HG03575 (cell line): ENCODE measurements around the gene MRPL3.
"Not testable (repeated sequence)": the region's sequence is repeated elsewhere in the genome, so short reads cannot be mapped to it uniquely, and the experiment has no call there.

Source experiments
- ATAC-seq: cut with Tn5 transposase; IDR thresholded peaks from one replicate; pipeline ENCODE4 v1.9.1; 2021; ENCODE audit not compliant: unreplicated experiment, insufficient number of reproducible peaks, low FRiP score; ENCODE audit errors: extremely low read depth

Gene MRPL3

DNA sequence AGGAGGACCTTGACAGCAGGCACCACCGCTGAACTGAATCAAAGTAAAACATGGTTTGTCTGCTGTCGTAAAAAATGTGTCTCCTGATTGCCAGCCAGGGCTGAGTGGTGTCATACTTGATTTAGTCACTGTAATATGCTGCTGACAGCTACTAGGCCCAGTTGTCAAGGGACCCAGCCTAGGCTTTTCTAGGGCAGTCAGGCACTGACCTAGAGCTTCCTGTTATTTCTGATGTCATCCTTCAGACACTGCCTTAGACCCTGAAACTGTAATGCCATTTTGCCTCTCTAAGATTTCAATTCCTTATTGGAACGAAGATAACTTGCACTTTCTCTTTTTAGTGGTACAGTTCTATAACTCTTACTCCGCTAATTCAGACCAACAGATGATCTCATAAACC lies 2.6 kb upstream of the MRPL3 start:
- ATAC-seq = no peak

DNA sequence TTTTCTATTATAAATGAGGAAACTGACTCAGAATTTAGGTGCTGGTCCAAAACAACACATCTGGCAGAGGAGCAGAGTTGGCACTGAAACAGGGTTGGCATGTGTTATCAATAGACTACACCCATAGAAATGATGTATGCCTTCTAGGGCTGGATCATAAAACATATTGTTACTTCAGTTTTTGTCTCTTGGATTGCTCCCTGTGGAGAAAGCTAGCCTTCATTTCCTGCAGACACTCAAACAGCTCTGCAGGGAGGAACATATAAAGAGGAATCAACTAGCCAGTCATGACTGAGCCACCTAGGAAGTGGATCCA lies 507 bp upstream of the MRPL3 start:
- ATAC-seq = no peak

DNA sequence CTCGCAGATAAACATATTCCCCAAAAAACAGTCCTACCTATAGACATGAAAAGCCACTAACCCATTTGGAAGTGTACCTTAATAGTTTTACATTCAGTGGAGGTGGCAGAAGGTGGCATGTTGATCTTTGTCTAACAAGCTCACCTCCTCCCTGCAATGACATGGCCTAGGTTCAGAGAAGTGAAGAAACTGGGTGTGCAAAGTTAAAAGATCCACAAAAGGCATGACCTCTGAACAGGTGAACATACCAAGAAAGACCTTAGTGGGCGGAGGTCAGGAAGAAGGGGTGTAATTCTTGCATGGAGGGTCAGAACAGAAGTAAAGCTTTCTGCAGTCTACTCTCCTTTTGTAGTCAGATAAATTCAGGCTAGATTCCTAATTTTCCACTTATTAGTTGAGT lies 822 bp downstream of the MRPL3 start:
- ATAC-seq = no peak

DNA sequence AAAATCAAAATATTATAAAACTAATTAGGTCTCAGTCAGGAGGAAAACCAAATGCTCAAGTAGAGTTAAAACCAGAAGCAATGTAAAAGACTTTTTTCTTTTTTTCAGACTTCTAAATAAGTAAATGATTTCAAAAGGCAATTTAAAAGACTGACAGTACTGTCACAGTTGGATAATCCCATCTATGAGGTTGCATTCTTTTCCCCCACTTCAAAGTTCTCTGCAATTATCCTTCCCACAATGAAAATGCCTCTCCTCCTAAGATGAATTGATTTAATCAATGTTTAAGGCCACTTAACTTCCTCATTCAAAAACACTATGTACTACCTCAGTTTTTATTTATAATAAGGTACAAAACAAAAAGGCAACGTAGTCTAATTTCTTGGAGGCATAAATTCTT lies 8.1 kb downstream of the MRPL3 start:
- ATAC-seq = no peak

DNA sequence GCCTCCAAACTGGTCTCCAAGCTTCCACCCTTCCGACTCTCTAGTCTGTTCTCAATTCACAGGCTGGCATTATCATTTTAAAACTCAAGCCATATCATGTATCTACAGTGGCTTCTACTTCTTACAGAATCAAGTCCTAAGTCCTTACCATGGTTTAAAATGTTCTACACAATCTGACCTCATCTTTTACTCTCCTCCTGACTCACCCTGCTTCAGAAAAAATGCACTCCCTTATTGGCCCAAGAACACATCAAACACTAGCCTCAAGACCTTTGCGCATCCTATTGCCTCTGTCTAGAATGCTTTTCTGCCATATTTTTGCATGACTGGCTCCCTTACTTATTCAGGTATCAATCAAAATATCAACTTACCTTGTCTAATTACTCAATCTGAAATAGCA lies 11.0 kb downstream of the MRPL3 start:
- no peak for ATAC-seq

DNA sequence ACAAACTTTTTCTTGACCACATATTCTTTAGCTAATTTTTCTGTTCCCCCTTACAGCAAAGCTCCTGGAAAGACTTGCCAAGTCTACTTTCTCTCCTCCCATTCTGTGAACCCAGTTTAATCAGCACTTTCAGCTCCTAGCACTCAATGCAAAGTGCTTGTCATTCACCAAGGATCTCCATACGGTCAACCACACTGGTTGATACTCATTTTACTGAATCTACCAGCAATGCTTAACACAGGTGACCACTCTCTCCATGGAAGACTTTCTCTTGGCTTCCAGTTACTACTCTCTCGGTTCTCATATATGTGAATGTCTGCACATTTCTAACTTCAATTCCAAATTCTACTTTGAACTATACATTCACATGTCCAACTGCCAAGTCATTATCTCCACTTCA lies 11.7 kb downstream of the MRPL3 start:
- ATAC-seq = no peak

DNA sequence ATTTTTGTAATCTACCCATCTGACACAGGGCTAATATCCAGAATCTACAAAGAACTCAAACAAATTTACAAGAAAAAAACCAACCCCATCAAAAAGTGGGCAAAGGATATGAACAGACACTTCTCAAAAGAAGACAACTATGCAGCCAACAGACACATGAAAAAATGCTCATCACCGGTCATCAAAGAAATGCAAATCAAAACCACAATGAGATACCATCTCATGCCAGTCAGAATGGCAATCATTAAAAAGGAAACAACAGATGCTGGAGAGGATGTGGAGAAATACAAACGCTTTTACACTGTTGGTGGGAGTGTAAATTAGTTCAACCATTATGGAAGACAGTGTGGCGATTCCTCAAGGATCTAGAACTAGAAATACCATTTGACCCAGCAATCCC lies 16.2 kb downstream of the MRPL3 start:
- not testable (repeated sequence) for ATAC-seq

DNA sequence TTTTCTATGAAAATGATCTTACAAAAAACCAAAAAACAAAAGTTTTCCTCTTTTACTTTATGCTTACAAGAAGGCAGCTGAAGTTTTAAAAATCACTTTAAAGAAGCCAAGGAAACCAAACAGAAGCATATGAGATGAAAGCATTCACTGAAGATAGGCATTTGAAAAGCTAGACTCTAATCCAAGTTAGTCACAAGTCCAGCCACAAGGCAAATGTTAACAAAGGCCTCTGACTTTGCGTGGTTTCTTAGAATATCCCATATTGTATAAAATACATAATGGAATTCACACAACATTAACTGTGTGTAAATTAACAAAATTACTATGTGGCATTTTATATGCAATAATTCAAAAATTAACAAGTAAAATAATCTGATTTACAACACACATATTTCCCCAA lies 17.7 kb downstream of the MRPL3 start:
- ATAC-seq = no peak

DNA sequence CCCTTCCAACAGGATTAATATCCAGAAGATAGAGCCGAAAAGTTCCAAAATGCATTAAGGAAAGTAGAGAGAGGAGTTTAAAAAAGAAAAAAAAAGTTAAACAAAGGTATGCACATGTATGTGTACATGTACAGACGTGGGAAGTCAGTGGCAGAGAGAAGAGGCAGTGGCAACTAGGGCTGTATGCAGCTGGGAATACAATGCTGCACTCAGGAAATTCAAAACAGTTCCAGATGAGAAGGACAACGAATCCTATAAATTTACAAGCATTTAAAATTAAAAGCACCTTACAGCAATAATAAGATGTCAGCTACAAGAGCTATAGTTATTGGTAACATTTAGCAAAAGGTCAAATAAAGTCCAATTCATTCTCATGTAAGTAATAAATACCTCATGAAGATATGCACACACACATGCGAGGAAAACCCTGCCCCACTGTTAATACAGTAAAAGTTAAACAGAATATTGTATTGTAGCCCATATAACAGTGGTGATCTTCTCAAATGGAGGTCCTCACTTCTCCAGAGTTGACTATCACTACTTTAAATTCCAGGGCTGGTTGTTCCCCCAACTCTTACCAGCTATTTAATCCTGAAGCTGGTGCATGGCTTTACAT lies 18.2 kb downstream of the MRPL3 start:
- no peak for ATAC-seq

DNA sequence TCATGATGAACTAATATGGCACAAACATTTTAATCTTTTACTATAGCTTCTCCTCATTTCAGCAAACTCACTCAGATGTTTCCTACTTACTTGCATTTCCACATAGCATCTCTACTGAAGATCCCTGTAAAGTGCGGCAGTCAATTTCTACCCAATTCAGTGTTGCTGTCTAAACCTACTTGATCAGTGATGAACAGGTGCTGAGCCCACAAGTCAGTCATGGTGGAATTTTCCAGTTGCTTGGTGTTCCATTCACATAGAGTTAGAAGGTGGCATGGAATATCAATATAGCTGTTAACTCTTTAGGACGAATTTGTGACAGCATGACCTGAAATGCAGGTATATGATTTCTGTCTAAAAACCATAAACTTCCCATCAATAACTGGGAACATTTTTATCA lies 22.7 kb downstream of the MRPL3 start:
- no peak for ATAC-seq

DNA sequence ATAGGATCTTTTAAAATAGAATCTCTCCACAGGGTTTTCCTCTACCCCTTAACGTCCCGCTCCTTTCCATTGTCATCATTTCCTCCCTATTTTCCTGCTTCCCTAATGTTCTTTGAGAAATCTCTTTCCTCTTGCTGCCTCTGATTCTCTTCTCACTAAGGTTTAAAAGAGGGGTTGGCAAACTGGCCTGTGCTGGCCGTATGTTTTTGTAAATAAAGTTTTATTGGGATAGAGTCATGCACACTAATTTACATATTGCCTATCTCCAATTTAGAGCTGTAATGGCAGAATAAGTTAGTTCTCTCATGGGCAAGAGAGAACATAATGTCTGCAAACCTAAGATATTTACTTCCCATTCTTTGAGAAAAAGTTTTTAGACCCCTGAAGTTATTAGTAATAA lies 25.0 kb downstream of the MRPL3 start:
- ATAC-seq = no peak

DNA sequence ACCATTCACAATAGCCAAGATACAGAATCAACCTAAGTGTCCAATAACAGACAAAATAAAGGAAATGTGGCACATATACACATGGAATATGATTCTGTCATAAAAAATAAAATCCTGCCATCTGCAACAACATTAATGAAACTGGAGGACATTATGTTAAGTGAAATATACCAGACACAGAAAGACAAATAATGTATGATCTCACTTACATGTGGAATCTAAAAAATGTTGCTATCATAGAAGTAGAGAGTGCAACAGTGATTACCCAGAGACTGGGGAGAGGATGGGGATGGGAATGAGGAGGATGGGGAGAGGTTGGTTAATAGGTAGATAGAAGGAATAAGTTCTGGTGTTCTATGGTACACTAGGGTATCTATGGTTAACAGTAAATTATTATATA lies 28.7 kb downstream of the MRPL3 start:
- ATAC-seq = no peak

DNA sequence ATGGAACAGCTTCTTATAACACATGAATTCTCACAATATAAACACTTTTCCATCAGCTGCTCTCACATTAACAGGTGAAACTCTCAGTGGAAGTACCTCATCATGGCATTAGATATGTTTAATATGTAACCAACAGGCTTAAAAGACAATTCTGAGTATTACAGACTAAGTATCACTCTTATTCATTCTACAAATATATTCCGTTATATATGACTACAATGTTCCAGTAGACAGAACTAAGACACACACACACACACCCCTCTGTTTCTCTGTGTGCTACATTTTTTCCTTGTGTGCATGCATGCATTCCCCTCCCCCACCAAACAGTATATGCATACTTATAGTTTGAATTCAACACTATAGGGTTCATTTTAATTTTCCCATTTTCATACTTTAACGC lies 32.4 kb downstream of the MRPL3 start:
- no peak for ATAC-seq

DNA sequence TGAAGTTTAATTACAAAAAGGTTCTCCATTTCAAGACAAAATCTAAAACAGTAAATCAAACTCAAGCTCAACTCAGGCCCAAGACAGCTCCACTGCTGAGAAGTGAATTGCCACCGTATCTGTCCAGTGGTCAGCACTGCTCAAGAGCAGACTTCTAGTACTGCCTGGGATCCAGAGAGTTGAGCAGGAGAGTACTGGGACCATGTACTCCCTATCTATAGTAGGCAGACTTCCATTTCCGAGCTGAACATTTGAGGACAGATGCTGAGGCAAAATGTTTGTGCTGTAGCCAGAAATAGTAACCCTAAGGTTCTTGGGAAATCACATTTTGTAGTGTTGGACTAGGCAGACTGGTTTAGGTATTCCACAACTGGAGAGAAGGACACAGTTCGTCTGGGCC lies 44.1 kb downstream of the MRPL3 start:
- no peak for ATAC-seq

DNA sequence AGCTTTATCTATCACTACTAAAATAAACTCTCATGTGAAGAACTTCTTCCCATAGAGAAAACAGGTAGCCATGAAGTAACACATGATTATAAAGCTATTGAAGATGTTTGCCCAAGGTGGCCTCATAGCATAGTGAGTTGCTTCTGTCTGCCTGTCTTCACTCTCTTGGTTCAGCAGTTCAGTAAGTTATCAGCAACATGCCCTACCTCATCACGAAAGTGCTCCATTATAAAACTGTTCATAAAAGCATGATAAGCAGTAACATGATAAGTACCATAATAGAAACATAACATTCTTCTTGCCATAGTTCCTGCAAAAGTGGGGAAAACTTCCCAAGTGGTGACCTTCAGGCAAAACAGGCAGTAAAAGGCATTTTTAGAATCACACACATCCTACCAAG lies 45.6 kb downstream of the MRPL3 start:
- no peak for ATAC-seq

DNA sequence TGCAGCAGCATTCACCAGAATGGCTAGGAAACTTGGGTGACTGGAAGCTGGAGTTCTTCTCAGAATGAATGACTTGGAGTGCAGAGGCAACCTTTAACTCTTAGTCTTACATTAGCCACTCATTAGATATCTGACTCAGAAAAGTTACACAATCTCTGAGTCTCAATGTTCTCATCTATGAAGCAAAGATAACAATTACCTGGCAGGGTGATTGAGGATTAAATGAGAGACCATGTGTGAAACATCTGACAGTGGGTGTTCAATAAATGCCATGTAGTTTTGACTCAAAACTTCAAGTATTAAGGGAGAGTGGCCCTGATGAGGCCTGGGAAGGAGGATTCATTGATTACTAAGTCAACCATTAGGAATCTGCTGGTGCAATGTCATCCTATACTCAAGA lies 48.3 kb downstream of the MRPL3 start:
- ATAC-seq = no peak

DNA sequence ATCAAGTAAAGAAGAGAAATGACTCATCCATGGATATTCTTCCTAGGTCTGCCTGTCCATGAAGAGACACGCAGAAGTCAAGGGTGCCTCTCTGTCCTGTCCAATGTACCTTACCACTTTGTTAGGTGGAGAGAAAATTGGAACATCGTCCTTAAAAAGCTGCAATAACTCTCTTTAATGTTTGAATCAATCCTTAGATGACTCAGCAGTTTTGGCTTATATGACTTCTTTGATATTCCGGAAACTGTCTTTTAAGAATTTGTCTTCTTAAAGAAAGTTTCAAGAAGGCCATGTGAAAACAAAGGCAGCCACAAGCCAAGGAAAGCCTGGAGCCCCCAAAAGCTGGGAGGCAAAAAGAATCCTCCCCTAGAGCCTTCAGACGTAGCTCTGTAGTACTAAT lies 49.2 kb downstream of the MRPL3 start:
- no peak for ATAC-seq

DNA sequence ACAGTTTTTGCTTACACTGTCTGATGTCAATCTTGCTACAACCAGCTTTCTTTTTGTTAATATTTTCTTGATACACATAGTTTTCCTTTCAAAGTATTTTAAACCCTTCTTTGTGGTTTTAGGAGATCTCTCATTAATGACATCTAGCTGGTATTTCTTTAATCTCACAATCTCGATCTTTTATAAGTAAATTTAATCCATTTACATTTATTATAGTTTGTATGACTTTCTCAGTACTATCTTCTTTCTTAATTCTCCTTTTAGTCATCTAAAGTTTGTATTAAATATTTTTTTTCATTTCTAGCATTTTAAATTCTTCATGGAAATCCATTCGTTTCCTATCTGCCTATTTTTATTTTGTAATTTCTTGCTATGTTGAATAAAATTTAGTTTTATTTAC lies 55.4 kb downstream of the MRPL3 start:
- ATAC-seq = no peak

DNA sequence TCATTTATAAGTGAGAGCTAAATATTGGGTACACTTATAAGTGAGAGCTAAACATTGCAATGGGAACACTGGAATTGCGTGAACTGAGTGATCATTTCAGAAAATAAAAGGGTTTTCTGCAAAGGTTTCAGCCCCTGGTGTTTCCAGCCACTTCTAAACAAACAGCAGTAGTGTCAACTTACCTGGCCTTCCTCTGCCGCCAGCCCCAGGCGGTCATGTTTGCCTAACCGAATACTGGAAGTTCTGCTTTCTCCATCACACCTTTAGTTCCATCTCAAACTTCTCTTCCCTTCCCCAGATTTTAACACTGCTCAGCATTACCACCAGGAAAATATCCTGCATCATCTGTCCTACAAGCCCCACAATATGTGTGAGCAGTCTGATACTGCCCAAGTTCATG lies 58.6 kb downstream of the MRPL3 start:
- ATAC-seq = no peak

DNA sequence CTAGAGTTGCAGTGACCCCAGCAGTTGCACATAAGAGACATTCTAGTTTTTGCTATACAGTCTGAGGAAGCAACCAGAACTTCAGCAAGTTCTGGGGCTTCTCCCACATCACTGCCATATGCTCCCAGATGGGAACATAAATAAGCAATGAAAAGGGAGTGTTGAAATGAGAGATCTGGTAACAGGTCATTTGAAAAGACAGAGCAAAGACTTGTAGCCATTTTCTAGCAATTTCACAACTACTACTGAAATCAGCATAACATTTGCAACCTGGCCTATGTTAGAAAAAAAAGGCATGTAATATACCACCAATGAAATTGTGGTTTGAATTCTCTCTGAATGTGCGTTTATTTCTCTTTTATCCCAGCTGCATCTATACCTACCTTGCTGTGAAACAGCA lies 63.7 kb downstream of the MRPL3 start:
- no peak for ATAC-seq

DNA sequence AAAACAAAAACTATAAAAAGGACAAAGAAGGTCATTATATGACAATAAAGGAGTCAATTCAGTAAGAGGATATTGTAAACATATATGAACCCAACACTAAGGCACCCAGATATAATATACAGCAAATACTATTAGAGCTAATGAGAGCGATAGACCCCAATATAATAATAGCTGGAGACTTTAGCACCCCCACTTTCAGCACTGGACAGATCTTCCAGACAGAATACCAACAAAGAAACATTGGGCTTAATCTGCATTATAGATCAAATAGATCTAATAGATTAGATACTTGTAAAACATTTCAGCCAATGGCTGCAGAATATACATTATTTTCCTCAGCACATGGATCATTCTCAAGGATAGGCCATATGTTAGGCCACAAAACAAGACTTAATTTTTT lies 67.8 kb downstream of the MRPL3 start:
- no peak for ATAC-seq

DNA sequence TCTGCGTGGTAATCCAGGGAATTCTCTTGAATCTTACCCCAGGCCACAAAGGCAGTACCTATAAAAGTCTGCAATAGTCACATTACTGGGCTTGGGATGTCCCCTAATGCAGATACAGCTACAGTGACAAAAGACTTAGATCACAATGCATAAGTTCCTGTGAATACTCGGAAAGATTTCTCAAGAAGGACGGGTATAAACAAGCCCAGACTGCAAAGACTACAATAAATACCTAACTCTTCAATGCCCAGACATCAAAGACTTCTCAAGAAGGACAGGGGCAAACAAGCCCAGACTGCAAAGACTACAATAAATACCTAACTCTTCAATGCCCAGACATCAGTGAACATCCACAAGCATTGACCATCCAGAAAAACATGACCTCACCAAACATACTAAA lies 70.3 kb downstream of the MRPL3 start:
- ATAC-seq = no peak
